Cerebellar nuclear complex (tissue), 1 donor: ENCODE data around the gene PTBP1.

Experiments
- DNase-seq, 2 experiments: peaks; one replicate each; lab custom pipeline; 2025; lab: John Stamatoyannopoulos, UW

The PTBP1 gene

GRCh38 chr19:796692-797527 is at the start of gene PTBP1:
Gene PTBP1, plus strand, starts transcription at chr19:797452. Its CDS starts 46 bp downstream, at chr19:797498.
- DNase-seq = peak; percentile 95 to 99

GRCh38 chr19:748274-748598 is 49.0 kb upstream of the PTBP1 start:
- no peak for DNase-seq

DNA sequence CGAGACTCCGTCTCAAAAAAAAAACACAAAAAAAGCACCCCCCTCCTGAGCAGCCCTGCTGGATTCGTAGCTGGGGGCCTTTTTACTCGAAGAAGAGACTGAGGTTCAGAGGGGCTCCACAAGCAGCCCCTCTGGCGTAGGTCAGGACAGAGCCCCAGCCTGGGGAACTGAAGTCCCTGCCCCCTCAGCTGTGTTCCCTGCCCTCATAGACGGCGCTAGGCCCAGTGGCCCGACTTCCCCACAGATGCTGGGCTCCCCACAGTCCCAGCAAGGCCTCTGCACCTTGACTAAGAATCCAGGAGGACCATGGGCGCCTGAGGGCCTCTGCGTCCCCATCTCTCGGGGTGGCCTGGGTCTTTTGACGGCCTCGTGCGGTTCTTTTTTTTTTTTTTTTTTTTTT is 47.4 kb upstream of the PTBP1 start:
- DNase-seq = no peak

DNA sequence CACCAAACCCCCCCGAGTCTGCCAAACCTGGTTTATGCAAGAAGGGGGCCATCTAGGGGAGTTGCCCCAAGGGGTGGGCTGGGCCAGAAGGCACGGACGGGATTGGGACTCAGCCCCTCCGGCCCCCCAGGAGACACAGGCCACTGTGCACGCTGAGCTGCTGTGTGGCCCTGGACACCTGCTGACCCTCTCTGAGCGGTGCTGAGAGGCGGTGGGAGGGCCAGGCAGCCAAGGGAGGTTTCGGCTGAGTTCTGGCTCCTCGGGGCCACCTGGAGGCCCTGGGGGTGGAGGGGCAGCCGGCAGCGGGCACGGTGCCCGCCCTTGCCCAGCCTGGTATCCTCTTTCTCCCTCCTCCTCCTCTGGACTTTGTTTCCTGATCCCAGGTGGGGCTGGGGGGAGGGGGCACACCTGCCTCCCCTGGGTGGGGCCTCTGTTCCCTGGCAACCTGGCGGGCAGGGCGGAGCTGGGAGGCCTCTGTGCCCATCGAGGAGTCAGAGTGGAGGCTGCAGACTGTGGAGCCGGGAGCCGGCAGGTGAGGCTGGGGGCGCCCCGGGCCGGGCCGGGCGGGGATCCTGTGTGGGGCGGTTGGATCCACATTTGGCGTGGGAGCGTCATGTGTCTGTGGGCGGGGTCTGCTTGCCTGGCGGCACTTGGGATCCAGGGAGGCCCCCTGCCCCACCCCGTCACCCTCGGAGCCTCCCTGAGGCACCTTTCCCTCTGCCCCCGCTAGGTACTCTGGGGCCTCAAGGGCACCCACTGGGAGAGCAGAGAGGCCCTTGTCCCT is 46.4 kb upstream of the PTBP1 start, which contains the start of gene MISP:
Gene MISP, plus strand, starts transcription at position 473 of the 784 bp plus-strand sequence. CDS start 5,835 bp downstream, outside the sequence.
- DNase-seq = no peak

DNA sequence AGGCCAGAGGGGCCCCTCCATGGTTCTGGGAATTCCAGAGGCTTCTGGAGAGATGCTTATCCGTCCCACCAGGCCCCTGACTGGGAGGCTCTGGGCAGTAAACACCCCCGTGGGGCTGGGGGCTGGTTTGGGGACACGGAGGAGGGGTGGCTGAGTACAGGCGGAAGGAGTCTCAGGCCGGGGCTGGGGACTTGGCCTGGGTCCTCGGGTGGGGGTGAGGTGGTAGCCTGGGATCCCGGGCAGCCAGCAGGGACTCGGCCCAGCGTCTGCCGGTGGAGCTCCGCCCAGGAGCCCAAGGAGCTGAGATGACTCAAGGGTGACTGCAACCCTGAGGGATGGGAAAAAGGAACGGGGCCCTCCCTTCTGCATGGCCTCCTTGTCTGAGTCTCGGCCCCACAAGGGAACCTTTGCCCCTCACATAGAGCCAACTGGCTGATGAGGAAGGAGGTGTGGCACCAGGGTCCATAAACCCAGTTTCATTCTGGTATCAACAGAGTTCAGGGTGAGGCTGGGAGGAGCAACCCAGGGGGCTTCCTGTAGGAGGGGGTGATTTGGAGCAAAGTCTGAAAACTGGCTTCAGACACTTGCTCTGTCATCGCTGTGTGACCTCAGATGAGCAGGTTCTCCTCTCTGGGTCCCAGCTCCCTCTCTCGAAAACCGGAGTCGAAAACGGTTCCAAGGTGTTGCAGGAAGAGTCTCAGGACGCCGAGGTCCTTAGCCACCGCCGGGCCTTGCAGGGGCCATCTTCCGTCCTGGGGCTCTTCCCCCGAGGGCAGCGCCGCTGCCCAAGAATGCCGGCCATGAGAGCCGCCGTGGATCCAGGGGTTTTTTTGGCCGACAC is 45.5 kb upstream of the PTBP1 start:
- no peak for DNase-seq

DNA sequence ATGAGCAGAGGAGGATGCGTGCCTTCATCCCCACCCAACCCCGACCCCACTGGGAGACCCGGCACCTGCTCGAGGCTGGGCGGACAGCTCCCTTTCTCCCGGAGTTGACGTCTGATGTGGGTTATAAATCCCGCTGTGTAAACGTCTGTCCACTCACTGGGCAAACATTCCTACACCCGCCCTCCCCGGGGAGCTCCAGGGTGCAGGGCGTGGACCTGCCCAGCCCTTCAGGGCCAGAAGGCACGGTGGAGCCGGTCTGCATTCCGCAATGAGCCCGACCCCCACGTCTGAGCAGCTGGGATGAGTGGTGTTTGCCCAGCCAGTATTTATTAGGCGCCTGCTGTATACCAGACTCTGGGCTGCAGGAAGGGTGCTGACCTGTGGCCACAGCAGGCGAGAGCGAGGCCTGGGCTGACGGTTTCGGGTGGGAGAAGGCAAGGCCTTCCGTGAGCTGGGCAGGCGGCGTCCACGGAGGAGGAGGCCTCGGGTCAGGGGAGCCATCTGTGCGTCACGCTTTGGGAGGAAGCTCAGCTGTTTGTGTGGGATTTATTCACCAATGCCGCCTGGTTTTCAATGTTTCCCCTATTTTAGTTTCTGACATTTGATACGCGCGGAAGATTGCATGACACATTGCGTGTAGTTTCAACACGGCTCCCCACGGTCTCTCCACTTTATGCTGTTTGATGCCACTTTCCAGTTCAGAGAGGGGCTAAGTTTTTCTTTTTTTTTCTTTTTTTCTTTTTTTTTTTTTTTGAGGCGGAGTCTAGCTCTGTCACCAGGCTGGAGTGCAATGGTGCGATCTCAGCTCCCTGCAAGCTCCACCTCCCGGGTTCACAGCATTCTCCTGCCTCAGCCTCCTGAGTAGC is 44.4 kb upstream of the PTBP1 start:
- DNase-seq = no peak

DNA sequence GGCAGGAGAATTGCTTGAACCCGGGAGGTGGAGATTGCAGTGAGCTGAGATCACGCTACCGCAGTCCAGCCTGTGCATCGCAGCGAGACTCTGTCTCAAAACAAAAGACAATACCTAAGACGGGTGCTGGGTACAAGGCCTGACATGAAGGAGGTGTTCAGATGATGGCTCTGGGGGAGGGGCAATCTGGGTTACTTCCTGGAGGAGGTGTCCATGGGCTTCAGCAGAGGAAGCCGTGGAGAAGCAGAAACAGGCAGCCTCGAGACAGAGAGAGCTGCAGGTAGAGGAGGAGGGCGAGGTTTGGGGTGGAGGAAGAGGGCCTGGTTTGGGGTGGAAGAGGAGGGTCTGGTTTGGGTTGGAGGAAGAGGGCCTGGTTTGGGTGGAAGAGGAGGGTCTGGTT is 42.7 kb upstream of the PTBP1 start:
- DNase-seq = no peak

- no peak for DNase-seq
These were observed 42.2 kb upstream of the PTBP1 start for GRCh38 chr19:755063-755462.

GRCh38 chr19:756236-756635 is 41.0 kb upstream of the PTBP1 start:
- no peak for DNase-seq

GRCh38 chr19:756821-757688 is 40.2 kb upstream of the PTBP1 start:
- DNase-seq = no peak

DNA sequence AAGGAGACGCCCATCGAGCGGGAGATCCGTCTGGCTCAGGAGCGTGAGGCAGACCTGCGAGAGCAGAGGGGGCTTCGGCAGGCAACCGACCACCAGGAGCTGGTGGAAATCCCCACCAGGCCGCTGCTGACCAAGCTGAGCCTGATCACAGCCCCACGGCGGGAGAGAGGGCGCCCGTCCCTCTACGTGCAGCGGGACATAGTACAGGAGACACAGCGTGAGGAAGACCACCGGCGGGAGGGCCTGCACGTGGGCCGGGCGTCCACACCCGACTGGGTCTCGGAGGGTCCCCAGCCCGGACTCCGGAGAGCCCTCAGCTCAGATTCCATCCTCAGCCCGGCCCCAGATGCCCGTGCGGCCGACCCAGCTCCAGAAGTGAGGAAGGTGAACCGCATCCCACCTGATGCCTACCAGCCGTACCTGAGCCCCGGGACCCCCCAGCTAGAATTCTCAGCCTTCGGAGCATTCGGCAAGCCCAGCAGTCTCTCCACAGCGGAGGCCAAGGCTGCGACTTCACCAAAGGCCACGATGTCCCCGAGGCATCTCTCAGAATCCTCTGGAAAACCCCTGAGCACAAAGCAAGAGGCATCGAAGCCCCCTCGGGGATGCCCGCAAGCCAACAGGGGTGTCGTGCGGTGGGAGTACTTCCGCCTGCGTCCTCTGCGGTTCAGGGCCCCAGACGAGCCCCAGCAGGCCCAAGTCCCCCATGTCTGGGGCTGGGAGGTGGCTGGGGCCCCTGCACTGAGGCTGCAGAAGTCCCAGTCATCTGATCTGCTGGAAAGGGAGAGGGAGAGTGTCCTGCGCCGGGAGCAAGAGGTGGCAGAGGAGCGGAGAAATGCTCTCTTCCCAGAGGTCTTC is 39.2 kb upstream of the PTBP1 start:
- DNase-seq = no peak

GRCh38 chr19:763181-763580 is 34.1 kb upstream of the PTBP1 start:
- no peak for DNase-seq

DNA sequence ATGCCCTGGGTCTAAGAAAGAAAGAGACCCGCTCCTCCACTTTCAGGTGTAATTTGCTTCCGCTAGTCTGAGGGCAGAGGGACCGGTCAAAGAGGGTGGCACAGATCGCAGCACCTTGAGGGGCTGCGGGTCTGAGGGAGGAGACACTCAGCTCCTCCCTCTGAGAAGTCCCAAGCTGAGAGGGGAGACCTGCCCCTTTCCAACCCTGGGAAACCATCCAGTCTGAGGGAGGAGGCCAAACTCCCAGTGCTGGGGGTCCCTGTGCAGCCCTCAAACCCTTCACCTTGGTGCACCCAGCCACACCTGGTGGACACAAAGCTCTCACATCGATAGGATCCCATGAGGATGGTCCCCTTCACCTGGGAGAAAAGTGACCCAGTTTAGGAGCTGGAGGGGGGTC is 33.4 kb upstream of the PTBP1 start:
- no peak for DNase-seq

GRCh38 chr19:764301-764700 is 33.0 kb upstream of the PTBP1 start:
- no peak for DNase-seq

DNA sequence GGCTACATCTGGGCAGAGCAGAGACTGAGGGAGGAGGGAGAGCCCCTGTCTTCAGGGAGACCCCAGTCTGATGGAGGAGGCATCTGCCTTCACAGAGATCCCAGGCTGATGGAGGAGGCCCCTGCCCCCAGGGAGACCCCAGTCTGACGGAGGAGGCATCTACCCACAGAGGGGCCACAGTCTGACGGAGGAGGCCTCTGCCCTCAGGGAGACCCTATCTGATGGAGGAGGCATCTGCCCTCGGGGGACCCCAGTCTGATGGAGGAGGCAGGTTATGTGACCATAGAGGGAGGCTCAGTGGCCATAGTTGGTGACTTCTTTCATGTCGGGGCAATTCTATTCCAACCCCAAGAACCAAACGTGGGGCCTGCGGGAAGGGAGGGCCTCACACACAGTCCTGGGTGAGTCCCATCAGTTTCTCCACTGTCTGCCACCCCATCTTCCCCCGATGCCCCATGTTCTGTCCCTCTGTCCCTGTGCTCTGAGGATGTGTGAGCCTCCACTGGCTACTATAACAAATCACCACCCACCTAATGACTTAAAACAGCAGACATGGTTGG is 32.0 kb upstream of the PTBP1 start:
- no peak for DNase-seq

- no peak for DNase-seq
These were observed 28.8 kb upstream of the PTBP1 start for GRCh38 chr19:768424-768823.

DNA sequence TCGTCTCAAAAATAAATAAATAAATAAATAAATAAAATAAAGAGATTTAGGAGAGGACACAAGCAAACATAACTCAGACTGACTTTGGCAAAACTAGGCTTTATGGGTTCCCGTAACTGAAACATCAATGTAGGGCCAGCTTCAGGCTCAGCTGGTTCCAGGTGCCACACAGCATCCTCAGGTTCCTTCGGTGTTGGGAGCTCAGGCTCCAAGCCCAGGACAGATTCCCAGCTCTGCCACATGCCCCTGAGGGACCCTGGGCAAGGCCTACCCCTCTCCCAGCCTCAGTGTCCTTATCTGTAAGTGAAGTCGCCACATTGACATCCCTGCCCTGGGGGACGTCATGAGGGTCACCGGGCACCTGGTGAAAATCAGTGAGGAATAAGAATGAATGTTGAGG is 27.6 kb upstream of the PTBP1 start:
- DNase-seq = no peak

DNA sequence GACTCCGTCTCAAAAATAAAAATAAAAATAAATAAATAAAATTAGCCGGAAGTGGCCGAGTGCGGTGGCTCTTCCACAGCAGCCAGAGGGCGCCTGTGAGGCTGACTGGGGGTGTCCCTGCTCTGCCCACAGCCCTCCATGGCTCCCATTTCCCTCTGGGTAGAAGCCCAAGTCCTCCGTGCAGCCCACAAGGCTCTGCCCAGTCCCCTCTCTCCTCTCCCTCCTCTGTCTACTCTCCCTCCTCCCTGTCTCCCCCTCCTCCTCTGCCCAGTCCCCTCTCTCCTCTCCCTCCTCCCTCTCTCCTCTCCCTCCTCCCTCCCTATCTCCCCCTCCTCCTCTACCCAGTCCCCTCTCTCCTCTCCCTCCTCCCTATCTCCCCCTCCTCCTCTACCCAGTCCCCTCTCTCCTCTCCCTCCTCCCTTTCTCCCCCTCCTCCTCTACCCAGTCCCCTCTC is 25.9 kb upstream of the PTBP1 start:
- DNase-seq = no peak

GRCh38 chr19:772063-772462 is 25.2 kb upstream of the PTBP1 start:
- DNase-seq = no peak
